ENCODE results near the gene ERICH2.

GRCh38 chr2:170766693-170767092, 3.5 kb upstream of the ERICH2 start:
- no peak for TF ChIP-seq CTCF (conservative IDR thresholded peaks at IDR 0.05; ENCODE audit: low read depth in 2 of 2)
- no peak for TF ChIP-seq POLR2AphosphoS5 (IDR thresholded peaks at IDR 0.05; ENCODE audit: low read depth)
- TF ChIP-seq REST (IDR thresholded peaks at IDR 0.05; ENCODE audit: unreplicated experiment) = no peak
- no peak for TF ChIP-seq JUNB (IDR thresholded peaks at IDR 0.05; ENCODE audit: unreplicated experiment)
- TF ChIP-seq ETS1 (IDR thresholded peaks at IDR 0.05) = no peak
- no peak for TF ChIP-seq CREB1 (CRISPR knock-in tag; IDR thresholded peaks at IDR 0.05; ENCODE audit: low read depth)
- no peak for TF ChIP-seq EZH2phosphoT487 (IDR thresholded peaks at IDR 0.05; ENCODE audit: unreplicated experiment)
- TF ChIP-seq ZNF114 (CRISPR knock-in tag; IDR thresholded peaks at IDR 0.05) = no peak
- TF ChIP-seq EZH2 (IDR thresholded peaks at IDR 0.05; ENCODE audit: low read depth, unreplicated experiment) = no peak
- TF ChIP-seq NANOG (IDR thresholded peaks at IDR 0.05; ENCODE audit: borderline replicate concordance) = no peak
- no peak for TF ChIP-seq ZNF331 (CRISPR knock-in tag; IDR thresholded peaks at IDR 0.05; ENCODE audit: low read depth)
